GM23338 (cell line): ENCODE measurements around the gene ARHGDIA. TPM values are rescaled to one million over a fixed set of nuclear protein-coding genes. Genes with fewer than 3 reads are reported as not detected.

Experiments used
- ATAC-seq: fragments of 200-7000 bp; cut with Tn5 transposase; 3 replicates; pipeline ENCODE4 v1.9.1; 2020
- DNase-seq: peaks from one replicate; pipeline ENCODE4 v3.0.0-alpha.2; 2015; ENCODE audit warnings: low spot score
- H2AFZ ChIP-seq: fragments of 200-600 bp; sonication (generic); 2 replicates; pipeline ENCODE4 v1.8.0; 2016; ENCODE audit warnings: antibody characterized with exemption, mild to moderate bottlenecking, moderate library complexity
- H3F3A ChIP-seq: fragments of 200-600 bp; sonication (generic); replicated peaks from 2 replicates; pipeline ENCODE4 v1.8.0; 2017; ENCODE audit warnings: antibody characterized with exemption, mixed run types, low read depth
- H3K27ac ChIP-seq: fragments of 200-600 bp; sonication (generic); 2 replicates; pipeline ENCODE4 v1.6.1; 2016; ENCODE audit warnings: low read depth
- H3K27me3 ChIP-seq: fragments of 200-600 bp; sonication (generic); 2 replicates; pipeline ENCODE4 v1.8.0; 2016; ENCODE audit warnings: mild to moderate bottlenecking, mixed run types, moderate library complexity; ENCODE audit not compliant: insufficient read depth
- H3K36me3 ChIP-seq: fragments of 200-600 bp; sonication (generic); 2 replicates; pipeline ENCODE4 v1.8.0; 2016; ENCODE audit warnings: mild to moderate bottlenecking; ENCODE audit not compliant: insufficient read depth
- H3K4me1 ChIP-seq: fragments of 200-600 bp; sonication (generic); 2 replicates; pipeline ENCODE4 v1.8.0; 2016; ENCODE audit warnings: mild to moderate bottlenecking, moderate library complexity; ENCODE audit not compliant: insufficient read depth
- H3K4me2 ChIP-seq: fragments of 200-600 bp; sonication (generic); 2 replicates; pipeline ENCODE4 v1.7.1; 2017; ENCODE audit warnings: mixed run types
- H3K4me3 ChIP-seq: fragments of 200-600 bp; sonication (generic); 2 replicates; pipeline ENCODE4 v1.6.1; 2016; ENCODE audit warnings: mixed run types
- H3K79me2 ChIP-seq: fragments of 200-600 bp; sonication (generic); replicated peaks from 2 replicates; pipeline ENCODE4 v1.8.0; 2017; ENCODE audit warnings: mild to moderate bottlenecking; ENCODE audit not compliant: insufficient read depth
- H3K9me2 ChIP-seq: fragments of 200-600 bp; sonication (generic); 2 replicates; pipeline ENCODE4 v1.8.0; 2017; ENCODE audit not compliant: insufficient read depth
- H4K20me1 ChIP-seq: fragments of 200-600 bp; sonication (generic); replicated peaks from 2 replicates; pipeline ENCODE4 v1.8.0; 2017; ENCODE audit warnings: mild to moderate bottlenecking; ENCODE audit not compliant: insufficient read depth
- H3K27ac Mint-ChIP-seq: 2 replicates; pipeline ENCODE4 v1.8.0; 2020; ENCODE audit warnings: inconsistent platforms, mild to moderate bottlenecking, moderate library complexity, mixed read lengths
- H3K27me3 Mint-ChIP-seq: 3 replicates; pipeline ENCODE4 v1.8.0; 2022; ENCODE audit warnings: low read depth, mild to moderate bottlenecking, moderate library complexity, mixed read lengths, inconsistent platforms; ENCODE audit not compliant: insufficient read depth, poor library complexity
- H3K36me3 Mint-ChIP-seq: 3 replicates; pipeline ENCODE4 v1.8.0; 2021; ENCODE audit warnings: low read depth, mild to moderate bottlenecking, inconsistent platforms, moderate library complexity, mixed read lengths
- H3K4me1 Mint-ChIP-seq: 3 replicates; pipeline ENCODE4 v1.8.0; 2020; ENCODE audit warnings: mild to moderate bottlenecking, inconsistent platforms, mixed read lengths
- H3K4me3 Mint-ChIP-seq: 3 replicates; pipeline ENCODE4 v1.8.0; 2021; ENCODE audit warnings: moderate library complexity, mild to moderate bottlenecking, inconsistent platforms, mixed read lengths
- H3K9me3 Mint-ChIP-seq: 3 replicates; pipeline ENCODE4 v1.8.0; 2020; ENCODE audit warnings: moderate library complexity, mild to moderate bottlenecking, inconsistent platforms, mixed read lengths
- CREB1 ChIP-seq: fragments of 250-450 bp; sonication (Bioruptor Pico); IDR thresholded peaks from 2 replicates; pipeline ENCODE4 v1.5.0; 2020; ENCODE audit warnings: low read depth, mild to moderate bottlenecking, moderate library complexity
- CTCF ChIP-seq, 2 experiments: fragments of 200-600 bp in 1 of 2; sonication (generic) in 1 of 2; conservative IDR thresholded peaks; 2 replicates each; pipeline versions ENCODE4 v1.5.1 to v1.6.1; 2016 to 2017; ENCODE audit warnings: antibody characterized with exemption in 2 of 2, low read depth in 2 of 2, mild to moderate bottlenecking in 2 of 2, moderate library complexity in 1 of 2
- EZH2 ChIP-seq: fragments of 200-600 bp; sonication (generic); IDR thresholded peaks from one replicate; pipeline ENCODE4 v1.8.0; 2017; ENCODE audit warnings: antibody characterized with exemption, mild to moderate bottlenecking, low read depth; ENCODE audit not compliant: unreplicated experiment
- NANOG ChIP-seq: IDR thresholded peaks from 2 replicates; pipeline ENCODE4 v1.6.1; 2016; ENCODE audit warnings: antibody characterized with exemption, borderline replicate concordance
- STAT1 ChIP-seq: IDR thresholded peaks from one replicate; pipeline ENCODE4 v1.6.1; 2016; ENCODE audit warnings: antibody characterized with exemption; ENCODE audit not compliant: unreplicated experiment
- ZNF114 ChIP-seq: fragments of 250-450 bp; sonication (Bioruptor Pico); IDR thresholded peaks from 2 replicates; pipeline ENCODE4 v1.5.0; 2020; ENCODE audit warnings: mild to moderate bottlenecking, moderate library complexity
- ZNF331 ChIP-seq: fragments of 250-450 bp; sonication (Bioruptor Pico); IDR thresholded peaks from 2 replicates; pipeline ENCODE4 v1.5.0; 2020; ENCODE audit warnings: low read depth, mild to moderate bottlenecking, moderate library complexity
- ZNF462 ChIP-seq: fragments of 250-450 bp; sonication (Bioruptor Pico); IDR thresholded peaks from 2 replicates; pipeline ENCODE4 v1.5.0; 2020; ENCODE audit warnings: mild to moderate bottlenecking, moderate library complexity
- polyA plus RNA-seq: library from polyadenylated mRNA; unstranded; fragments of >200 nt; fragmentation: Nextera tagmentation; extraction: Ambion mirVana; gene quantifications from 2 replicates; pipeline ENCODE4 v1.2.1, GENCODE V29; 2016
- total RNA-seq: library from RNA; depleted of rRNA; stranded (reverse); fragments of >200 nt; shearing (Covaris generic); gene quantifications from 2 replicates; pipeline ENCODE4 v1.2.3, GENCODE V29; 2014

ARHGDIA gene
- total and polyA plus RNA-seq, 2 experiments from 2014 or later, result 125 to 140 TPM

GRCh38 chr17:81824595-81824994 lies 46.5 kb downstream of the ARHGDIA start (continued):
- TF ChIP-seq ZNF462 (CRISPR knock-in tag), result no peak
- TF ChIP-seq ZNF331 (CRISPR knock-in tag), result no peak
- no peak for TF ChIP-seq EZH2
- no peak for TF ChIP-seq CTCF (conservative IDR thresholded peaks at IDR 0.05; ENCODE audit: low read depth in 2 of 2)
- no peak for TF ChIP-seq CREB1 (CRISPR knock-in tag)

- H3K27me3 ChIP-seq, result no peaks in the 10 kb centered on the region
- ATAC-seq (no peak), DNase-seq (no peak)
- H3K36me3 Mint-ChIP-seq, result no peaks in the 10 kb centered on the region; the same call in 2 of the 3 replicates
- H3K4me1 ChIP-seq, result peaks cover 5% of the 10 kb centered on the region
- no peaks in the 10 kb centered on the region for H3K9me2 ChIP-seq
- no peak overlapping the region for H2AFZ ChIP-seq
- no peaks in the 10 kb centered on the region for H3K36me3 ChIP-seq
- H3K4me1 Mint-ChIP-seq, result peaks cover 15% of the 10 kb centered on the region
- H4K20me1 ChIP-seq, result no peaks in the 10 kb centered on the region
- no peak overlapping the region for H3K4me2 ChIP-seq
- H3K27ac ChIP-seq, result no peak overlapping the region
- H3K9me3 Mint-ChIP-seq, result no peaks in the 10 kb centered on the region
- no peak overlapping the region for H3K4me3 ChIP-seq
- H3K27ac Mint-ChIP-seq, result no peak overlapping the region
- peaks cover 5% of the 10 kb centered on the region for H3K27me3 Mint-ChIP-seq
- 0 out of 2 replicates have a peak, but pooled peaks cover 3% of the 10 kb centered on the region for H3F3A ChIP-seq
- no peaks in the 10 kb centered on the region for H3K79me2 ChIP-seq
- no peak overlapping the region for H3K4me3 Mint-ChIP-seq
- no peak for TF ChIP-seq ZNF331 (CRISPR knock-in tag)
- no peak for TF ChIP-seq STAT1
- TF ChIP-seq ZNF114, result no peak
- TF ChIP-seq CTCF (conservative IDR thresholded peaks at IDR 0.05; ENCODE audit: low read depth in 2 of 2), result no peak
- TF ChIP-seq NANOG, result no peak
Observed at GRCh38 chr17:81823820-81824550, 47.2 kb downstream of the ARHGDIA start.
